Duodenal mucosa (tissue), 2 donors: Measurements from ENCODE around the gene PAN2.
A peak's percentile ranks its signal among the peaks of the same experiment; 100 is the strongest.
"Not testable (repeated sequence)": the region's sequence is repeated elsewhere in the genome, so short reads cannot be mapped to it uniquely, and the experiment has no call there.

Source experiments
- H3K27ac ChIP-seq: one replicate; pipeline ENCODE4 v1.7.0; 2013; ENCODE audit warnings: low read depth, low read length
- H3K27me3 ChIP-seq, 2 donors: one replicate each; pipeline ENCODE4 v1.7.0; 2013; ENCODE audit warnings: low read length in 2 of 2, control low read depth in 1 of 2; ENCODE audit not compliant: insufficient read depth in 2 of 2, control insufficient read depth in 1 of 2
- H3K36me3 ChIP-seq, 2 donors: one replicate each; pipeline ENCODE4 v1.7.0; 2013; ENCODE audit warnings: low read length in 2 of 2, control low read depth in 1 of 2; ENCODE audit not compliant: insufficient read depth in 2 of 2, control insufficient read depth in 1 of 2
- H3K4me1 ChIP-seq, 2 donors: one replicate each; pipeline ENCODE4 v1.7.0; 2013; ENCODE audit warnings: low read length in 2 of 2, control low read depth in 1 of 2; ENCODE audit not compliant: insufficient read depth in 2 of 2, control insufficient read depth in 1 of 2
- H3K4me3 ChIP-seq, 2 donors: one replicate each; pipeline ENCODE4 v1.7.0; 2013; ENCODE audit warnings: low read length in 2 of 2, low read depth in 1 of 2
- H3K9ac ChIP-seq, 2 donors: one replicate each; pipeline ENCODE4 v1.7.0; 2013; ENCODE audit warnings: low read length in 2 of 2, low read depth in 1 of 2
- H3K9me3 ChIP-seq, 2 donors: one replicate each; pipeline ENCODE4 v1.7.0; 2013; ENCODE audit warnings: low read length in 2 of 2, control low read depth in 1 of 2; ENCODE audit not compliant: control insufficient read depth in 1 of 2

Gene PAN2

GRCh38 chr12:56342290-56342689 is 8.5 kb upstream of the PAN2 start:
- H3K27me3 ChIP-seq, H3K4me3 ChIP-seq, H3K9ac ChIP-seq, H3K27ac ChIP-seq, H3K9me3 ChIP-seq: not testable (repeated sequence)
- H3K4me1 ChIP-seq, result peaks cover 0 to 10% of the 10 kb centered on the region in 2 donors
- H3K36me3 ChIP-seq, result peaks cover 27 to 40% of the 10 kb centered on the region in 2 donors

GRCh38 chr12:56341616-56342015 is 7.8 kb upstream of the PAN2 start:
- Histone ChIP-seq H3K27ac (no peak overlapping the region), H3K36me3 (peaks cover 26 to 34% of the 10 kb centered on the region in 2 donors), H3K27me3 (no peaks in the 10 kb centered on the region), H3K4me1 (peaks cover 0 to 10% of the 10 kb centered on the region in 2 donors), H3K4me3 (no peak overlapping the region), H3K9me3 (no peaks in the 10 kb centered on the region), H3K9ac (no peak overlapping the region)

GRCh38 chr12:56339158-56339422 is 5.3 kb upstream of the PAN2 start:
- Histone ChIP-seq H3K36me3 (peaks cover 14 to 21% of the 10 kb centered on the region in 2 donors), H3K4me3 (no peak overlapping the region), H3K9ac (peak overlapping the region; percentile 12 to 22), H3K27me3 (no peaks in the 10 kb centered on the region), H3K27ac (no peak overlapping the region), H3K9me3 (no peaks in the 10 kb centered on the region), H3K4me1 (peaks cover 0 to 10% of the 10 kb centered on the region in 2 donors)

- Histone ChIP-seq H3K9ac (peak within 1 kb of the TSS; percentile 12 to 22), H3K4me3 (no peak within 1 kb of the TSS), H3K27ac (no peak within 1 kb of the TSS), H3K4me1 (peaks cover 1 to 10% of the 10 kb centered on the region in 2 donors), H3K36me3 (peaks cover 8 to 16% of the 10 kb centered on the region in 2 donors), H3K27me3 (no peaks in the 10 kb centered on the region), H3K9me3 (no peaks in the 10 kb centered on the region)
These were observed 4.7 kb upstream of the PAN2 start, which contains the start of gene IL23A for GRCh38 chr12:56338308-56339157. Gene IL23A, plus strand, starts transcription at chr12:56338884. Its CDS starts 161 bp downstream, at chr12:56339045.

- H3K4me1 ChIP-seq, result peaks cover 7 to 16% of the 10 kb centered on the region in 2 donors
- no peak overlapping the region for H3K27ac ChIP-seq
These were observed 4.0 kb upstream of the PAN2 start for GRCh38 chr12:56337753-56338251.

GRCh38 chr12:56336361-56337167 is 2.8 kb upstream of the PAN2 start:
- no peak overlapping the region for H3K27ac ChIP-seq
- H3K36me3 ChIP-seq, result peaks cover 0 to 3% of the 10 kb centered on the region in 2 donors

More at GRCh38 chr12:56337753-56338251, 4.0 kb upstream of the PAN2 start:
- Histone ChIP-seq H3K27me3 (no peaks in the 10 kb centered on the region), H3K9me3 (no peaks in the 10 kb centered on the region), H3K4me3 (no peak overlapping the region), H3K9ac (no peak overlapping the region), H3K36me3 (peaks cover under 1 to 8% of the 10 kb centered on the region in 2 donors)

GRCh38 chr12:56335527-56335926 is 1.7 kb upstream of the PAN2 start:
- not testable (repeated sequence) for H3K4me3 ChIP-seq, H3K27me3 ChIP-seq, H3K9me3 ChIP-seq, H3K27ac ChIP-seq, H3K36me3 ChIP-seq, H3K9ac ChIP-seq
- peaks cover 11 to 19% of the 10 kb centered on the region in 2 donors for H3K4me1 ChIP-seq

More at GRCh38 chr12:56336361-56337167, 2.8 kb upstream of the PAN2 start:
- Histone ChIP-seq H3K4me1 (peaks cover 11 to 19% of the 10 kb centered on the region in 2 donors), H3K9ac (no peak overlapping the region), H3K9me3 (no peaks in the 10 kb centered on the region), H3K4me3 (no peak overlapping the region), H3K27me3 (no peaks in the 10 kb centered on the region)

GRCh38 chr12:56334490-56334793 is 642 bp upstream of the PAN2 start:
- peak overlapping the region; percentile 87 to 90 for H3K4me3 ChIP-seq
- H3K4me1 ChIP-seq, result peaks cover 11 to 15% of the 10 kb centered on the region in 2 donors
- peak overlapping the region; percentile 91 to 93 for H3K9ac ChIP-seq
- H3K36me3 ChIP-seq, result no peaks in the 10 kb centered on the region
- H3K27ac ChIP-seq, result peak overlapping the region; percentile 80
- no peaks in the 10 kb centered on the region for H3K9me3 ChIP-seq
- no peaks in the 10 kb centered on the region for H3K27me3 ChIP-seq

- Histone ChIP-seq H3K27ac (peak overlapping the region; percentile 90), H3K27me3 (no peaks in the 10 kb centered on the region), H3K9ac (peak overlapping the region; percentile 91 to 93), H3K36me3 (peaks cover 0 to under 1% of the 10 kb centered on the region in 2 donors), H3K4me3 (peak overlapping the region; percentile 87 to 90), H3K9me3 (no peaks in the 10 kb centered on the region), H3K4me1 (peaks cover 8 to 11% of the 10 kb centered on the region in 2 donors)
These were observed 562 bp downstream of the PAN2 start for GRCh38 chr12:56333197-56333678.
